IMR-90 (cell line): ENCODE measurements around the gene CARS2. TPM values are rescaled to one million over a fixed set of nuclear protein-coding genes. Genes with fewer than 3 reads are reported as not detected.

Experiments used
- ATAC-seq: fragments of 200-7000 bp; cut with Tn5 transposase; 2 replicates; pipeline ENCODE4 v1.9.1; 2020; ENCODE audit warnings: low read depth, mild to moderate bottlenecking, moderate library complexity
- BruUV-seq: library from RNA; stranded (reverse); fragments of 400-500 nt; replicated peaks from 2 replicates; lab custom pipeline; 2021; lab: Mats Ljungman, UMichigan
- CTCF ChIA-PET: fragments of 300-600 bp; formaldehyde crosslinking; extraction: SDS; loops from one replicate; lab custom pipeline; 2021; ENCODE audit warnings: antibody characterized with exemption; lab: Yijun Ruan, JAX
- POLR2A ChIA-PET: fragments of 300-600 bp; sonication (Branson Sonifier 250); formaldehyde crosslinking; loops from one replicate; lab custom pipeline; 2022; ENCODE audit warnings: antibody characterized with exemption; ENCODE audit not compliant: unreplicated experiment; lab: Charles Lee
- DNase-seq: peaks from one replicate; pipeline ENCODE4 v3.0.0; 2013
- H2AFZ ChIP-seq: replicated peaks from 2 replicates; pipeline ENCODE3; 2013; ENCODE audit warnings: low read length, mild to moderate bottlenecking; ENCODE audit not compliant: poor library complexity
- H2AK5ac ChIP-seq: 2 replicates; pipeline ENCODE4 v1.6.1; 2013; ENCODE audit warnings: low read depth, low read length, inconsistent platforms
- H2AK9ac ChIP-seq: replicated peaks from 2 replicates; pipeline ENCODE3; 2013; ENCODE audit warnings: mild to moderate bottlenecking, low read depth, low read length, moderate library complexity; ENCODE audit not compliant: poor library complexity
- H2BK120ac ChIP-seq: 2 replicates; pipeline ENCODE4 v1.6.1; 2013; ENCODE audit warnings: low read depth, low read length, inconsistent platforms
- H2BK15ac ChIP-seq: 3 replicates; pipeline ENCODE4 v1.6.1; 2013; ENCODE audit warnings: low read depth, low read length, inconsistent platforms
- H2BK20ac ChIP-seq: 2 replicates; pipeline ENCODE4 v1.6.1; 2013; ENCODE audit warnings: low read depth, mild to moderate bottlenecking, inconsistent platforms, low read length, moderate library complexity
- H2BK5ac ChIP-seq: 2 replicates; pipeline ENCODE4 v1.6.1; 2013; ENCODE audit warnings: mild to moderate bottlenecking, low read depth, low read length, inconsistent platforms; ENCODE audit not compliant: poor library complexity, severe bottlenecking
- H3K14ac ChIP-seq: replicated peaks from 2 replicates; pipeline ENCODE4 v1.6.1; 2013; ENCODE audit warnings: low read depth, low read length, inconsistent platforms
- H3K18ac ChIP-seq: 2 replicates; pipeline ENCODE4 v1.6.1; 2013; ENCODE audit warnings: low read depth, low read length, control low read depth
- H3K23ac ChIP-seq: 2 replicates; pipeline ENCODE4 v1.6.1; 2013; ENCODE audit warnings: low read depth, low read length, inconsistent platforms
- H3K27ac ChIP-seq: 2 replicates; pipeline ENCODE4 v1.5.1; 2013; ENCODE audit warnings: mild to moderate bottlenecking, control low read depth, low read length; ENCODE audit not compliant: insufficient read depth
- H3K27me3 ChIP-seq: 2 replicates; pipeline ENCODE4 v1.6.1; 2013; ENCODE audit warnings: low read length; ENCODE audit not compliant: control insufficient read depth, insufficient read depth
- H3K36me3 ChIP-seq: 2 replicates; pipeline ENCODE4 v1.6.1; 2013; ENCODE audit warnings: low read length, mixed read lengths; ENCODE audit not compliant: control insufficient read depth, insufficient read depth
- H3K4ac ChIP-seq: 2 replicates; pipeline ENCODE4 v1.6.1; 2013; ENCODE audit warnings: low read depth, low read length, inconsistent platforms
- H3K4me1 ChIP-seq: 2 replicates; pipeline ENCODE4 v1.6.1; 2013; ENCODE audit warnings: low read length, mixed read lengths; ENCODE audit not compliant: control insufficient read depth, insufficient read depth
- H3K4me2 ChIP-seq: 2 replicates; pipeline ENCODE4 v1.6.1; 2013; ENCODE audit warnings: low read depth, mild to moderate bottlenecking, control low read depth, low read length, moderate library complexity
- H3K4me3 ChIP-seq: 2 replicates; pipeline ENCODE4 v1.5.1; 2013; ENCODE audit warnings: low read depth, mild to moderate bottlenecking, control low read depth, low read length, moderate library complexity; ENCODE audit not compliant: insufficient read depth
- H3K56ac ChIP-seq: 2 replicates; pipeline ENCODE4 v1.6.1; 2013; ENCODE audit warnings: low read length, inconsistent platforms; ENCODE audit not compliant: insufficient read depth; ENCODE audit errors: extremely low read depth
- H3K79me1 ChIP-seq, 2 experiments: 2 replicates each; pipeline ENCODE4 v1.6.1; 2013; ENCODE audit warnings: low read length in 2 of 2, inconsistent platforms in 1 of 2, low read depth in 1 of 2
- H3K9ac ChIP-seq: 2 replicates; pipeline ENCODE4 v1.6.1; 2013; ENCODE audit warnings: low read depth, low read length, control low read depth
- H3K9me1 ChIP-seq: 2 replicates; pipeline ENCODE4 v1.6.1; 2013; ENCODE audit warnings: low read length, inconsistent platforms; ENCODE audit not compliant: insufficient read depth
- H3K9me3 ChIP-seq: 2 replicates; pipeline ENCODE4 v1.6.1; 2013; ENCODE audit warnings: low read length; ENCODE audit not compliant: control insufficient read depth, insufficient read depth
- H4K20me1 ChIP-seq: 2 replicates; pipeline ENCODE4 v1.6.1; 2013; ENCODE audit warnings: low read length, inconsistent platforms; ENCODE audit not compliant: insufficient read depth
- H4K5ac ChIP-seq: 2 replicates; pipeline ENCODE4 v1.6.1; 2013; ENCODE audit warnings: mild to moderate bottlenecking, low read depth, low read length, control low read depth
- H4K8ac ChIP-seq, 2 experiments: 2 replicates each; pipeline ENCODE4 v1.6.1; 2013; ENCODE audit warnings: low read depth in 2 of 2, low read length in 2 of 2, control low read depth in 1 of 2, inconsistent platforms in 1 of 2
- H4K91ac ChIP-seq: 2 replicates; pipeline ENCODE4 v1.6.1; 2013; ENCODE audit warnings: low read depth, low read length, inconsistent platforms; ENCODE audit not compliant: insufficient read depth
- CEBPB ChIP-seq: IDR thresholded peaks from 2 replicates; pipeline ENCODE4 v1.6.1; 2012; ENCODE audit warnings: low read depth, low read length, improper control_type of control experiment
- MXI1 ChIP-seq: IDR thresholded peaks from 2 replicates; pipeline ENCODE4 v1.6.1; 2012; ENCODE audit warnings: low read depth, mild to moderate bottlenecking, low read length, moderate library complexity, borderline replicate concordance
- RFX5 ChIP-seq: IDR thresholded peaks from 2 replicates; pipeline ENCODE4 v1.8.0; 2012; ENCODE audit warnings: low read depth, mild to moderate bottlenecking, low read length, moderate library complexity
- whole genome bisulfite sequencing, 2 experiments: methylation state at CpG; one replicate each; pipeline versions ENCODE4 v1.1.5 to v1.1.7; 2013; ENCODE audit warnings: missing lambda C conversion rate in 2 of 2; ENCODE audit not compliant: insufficient read length in 1 of 2; ENCODE audit errors: extremely low coverage in 2 of 2; 5-methylcytosine and 5-hydroxymethylcytosine counted together
- dilution Hi-C: fragments of 300-500 bp; cut with HindIII; formaldehyde crosslinking; loops from one replicate; pipeline ENCODE4 v1.14.3; 2018; ENCODE audit warnings: low sequenced_read_pairs; ENCODE audit not compliant: unreplicated experiment
- in situ Hi-C: fragments of 300-500 bp; cut with MboI; formaldehyde crosslinking; loops from 3 replicates; pipeline ENCODE4 v1.14.3; 2019; ENCODE audit warnings: low sequenced_read_pairs, inconsistent platforms, mixed read lengths
- intact Hi-C: fragments of 100-400 bp; cut with micrococcal nuclease; formaldehyde crosslinking; loops from 2 replicates; pipeline ENCODE4 v1.10.0; 2022
- polyA plus RNA-seq, 3 experiments: library from polyadenylated mRNA; depleted of rRNA; stranded (reverse); fragments of >200 nt; gene quantifications; 2 replicates each; pipeline ENCODE4 v1.2.3, GENCODE V29; 2012; ENCODE audit warnings: low replicate concordance in 1 of 3
- total RNA-seq: library from RNA; depleted of rRNA; stranded (reverse); fragments of >200 nt; gene quantifications from 2 replicates; pipeline ENCODE4 v1.2.3, GENCODE V29; 2012

CARS2 gene
- total and polyA plus RNA-seq, 2 of the 4 experiments (the other 2 are of a cell fraction): 76.2 to 76.4 TPM

DNA sequence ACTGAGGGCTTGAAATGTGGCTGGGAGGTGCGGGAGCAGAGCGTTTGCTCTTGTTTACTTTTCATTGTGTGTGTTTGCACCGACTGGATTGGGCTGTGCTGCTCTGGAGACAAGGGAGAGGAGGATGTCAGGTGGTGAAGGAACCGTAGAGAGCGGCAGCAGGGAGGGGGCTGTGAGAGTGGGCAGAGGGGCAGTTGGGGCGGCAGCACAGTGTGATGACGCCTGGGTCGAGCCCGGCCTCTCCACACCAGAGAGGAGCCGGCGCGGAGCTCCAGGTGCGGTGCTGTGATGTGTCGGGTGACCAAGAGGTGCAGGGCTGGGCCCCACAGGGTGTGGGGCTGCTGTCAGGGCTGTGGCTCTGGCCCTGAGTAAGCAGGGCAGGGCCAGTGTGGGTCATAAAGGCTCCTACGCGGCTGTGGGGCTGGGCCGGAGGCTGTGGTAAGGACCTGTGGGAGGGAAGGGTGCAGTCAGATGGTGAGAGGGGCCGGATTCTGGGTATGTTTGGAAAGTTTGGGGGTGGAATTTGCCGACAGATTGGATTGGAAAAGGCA, 80.1 kb downstream of the CARS2 start:
- dilution Hi-C loops: no loop called here
- Histone ChIP-seq H3K79me1 (peaks cover 38 to 88% of the 10 kb centered on the region in 2 experiments), H3K27ac (no peak overlapping the region), H2BK5ac (no peak overlapping the region), H3K14ac (no peak overlapping the region), H3K4me1 (no peaks in the 10 kb centered on the region; the same call in 1 of the 2 replicates), H3K27me3 (no peaks in the 10 kb centered on the region), H4K20me1 (peaks cover 94% of the 10 kb centered on the region), H3K56ac (no peak overlapping the region), H2BK120ac (no peak overlapping the region), H3K23ac (no peak overlapping the region), H3K9ac (no peak overlapping the region), H2AK5ac (no peak overlapping the region), H3K18ac (no peak overlapping the region), H4K91ac (no peak overlapping the region), H3K4me3 (no peak overlapping the region), H2BK20ac (no peak overlapping the region), H2BK15ac (no peak overlapping the region), H4K8ac (no peak overlapping the region), H3K4ac (no peak overlapping the region), H3K9me3 (no peaks in the 10 kb centered on the region), H3K4me2 (no peak overlapping the region), H2AK9ac (no peak overlapping the region), H3K9me1 (peaks cover 16% of the 10 kb centered on the region), H2AFZ (no peak overlapping the region), H4K5ac (no peak overlapping the region), H3K36me3 (peaks cover 53% of the 10 kb centered on the region)
- in situ Hi-C loops: no loop called here
- DNase-seq (no peak), ATAC-seq (no peak)
- ChIA-PET POLR2A (no interaction called here), CTCF (no interaction called here)
- WGBS, 2 experiments: 83% methylated on average over 13 of the region's 19 CpGs; no CpG with 5 or more reads in 1 of the 2 experiments
- no TSS peak for BruUV-seq
- TF ChIP-seq RFX5: no peak
- no peak for TF ChIP-seq CEBPB
- TF ChIP-seq MXI1: no peak
- intact Hi-C loops: loop anchor here (10.0 kb wide), 1 partner anchor 661 kb away; no protein-coding TSS in a partner anchor
